Tibial nerve (tissue), 3 donors: ENCODE data around the gene PRKAB1.

Experiments
- POLR2A ChIP-seq, 2 donors: fragments of 450-650 bp; IDR thresholded peaks; one replicate each; pipeline ENCODE4 v1.6.1; 2017; ENCODE audit warnings: antibody characterized with exemption in 2 of 2, mild to moderate bottlenecking in 2 of 2, moderate library complexity in 2 of 2
- TF ChIP-seq, protein P1 (sequence below), 5 experiments: fragments of 200-600 bp in 3 of 5; fragments of 450-650 bp in 2 of 5; sonication (generic) in 3 of 5; IDR thresholded peaks; one replicate each; pipeline ENCODE4 v1.5.1; 2016 to 2019; ENCODE audit warnings: antibody characterized with exemption in 5 of 5, mild to moderate bottlenecking in 3 of 5, moderate library complexity in 2 of 5

DNA sequence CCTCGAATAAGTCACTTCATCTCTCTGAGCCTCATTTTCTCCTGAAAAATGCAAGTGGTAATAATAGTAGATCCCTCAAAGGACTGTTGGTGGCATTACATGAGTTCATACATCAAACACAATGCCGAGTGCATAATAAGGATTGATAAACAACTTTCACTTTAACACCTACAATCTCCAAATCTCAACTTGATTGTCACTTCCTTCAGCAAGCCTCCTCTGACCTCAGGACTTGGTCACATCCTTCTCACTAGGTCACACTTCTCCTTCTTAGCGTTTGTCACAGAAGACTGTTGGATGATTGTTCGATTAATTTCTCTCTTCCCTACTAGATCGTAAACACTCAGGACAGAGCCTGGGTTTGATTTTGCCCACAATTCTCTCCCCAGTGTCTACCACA, 7.9 kb upstream of the PRKAB1 start:
- no peak for TF ChIP-seq POLR2A (IDR thresholded peaks at IDR 0.05)
- TF ChIP-seq, protein P1, sequence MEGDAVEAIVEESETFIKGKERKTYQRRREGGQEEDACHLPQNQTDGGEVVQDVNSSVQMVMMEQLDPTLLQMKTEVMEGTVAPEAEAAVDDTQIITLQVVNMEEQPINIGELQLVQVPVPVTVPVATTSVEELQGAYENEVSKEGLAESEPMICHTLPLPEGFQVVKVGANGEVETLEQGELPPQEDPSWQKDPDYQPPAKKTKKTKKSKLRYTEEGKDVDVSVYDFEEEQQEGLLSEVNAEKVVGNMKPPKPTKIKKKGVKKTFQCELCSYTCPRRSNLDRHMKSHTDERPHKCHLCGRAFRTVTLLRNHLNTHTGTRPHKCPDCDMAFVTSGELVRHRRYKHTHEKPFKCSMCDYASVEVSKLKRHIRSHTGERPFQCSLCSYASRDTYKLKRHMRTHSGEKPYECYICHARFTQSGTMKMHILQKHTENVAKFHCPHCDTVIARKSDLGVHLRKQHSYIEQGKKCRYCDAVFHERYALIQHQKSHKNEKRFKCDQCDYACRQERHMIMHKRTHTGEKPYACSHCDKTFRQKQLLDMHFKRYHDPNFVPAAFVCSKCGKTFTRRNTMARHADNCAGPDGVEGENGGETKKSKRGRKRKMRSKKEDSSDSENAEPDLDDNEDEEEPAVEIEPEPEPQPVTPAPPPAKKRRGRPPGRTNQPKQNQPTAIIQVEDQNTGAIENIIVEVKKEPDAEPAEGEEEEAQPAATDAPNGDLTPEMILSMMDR (IDR thresholded peaks at IDR 0.05): no peak
